Measurements from ENCODE around the gene RPL36. TPM values are rescaled to one million over a fixed set of nuclear protein-coding genes. Genes with fewer than 3 reads are reported as not detected.

The RPL36 gene
- polyA plus RNA-seq, 1 of the 3 experiments (the other 2 are of a cell fraction): 1,383 TPM

- no peak for TF ChIP-seq ZBTB33 (IDR thresholded peaks at IDR 0.05; ENCODE audit: borderline replicate concordance, low read depth)
These were observed 23.0 kb upstream of the RPL36 start (continued) for GRCh38 chr19:5666921-5667610.

GRCh38 chr19:5667751-5668271 lies 22.3 kb upstream of the RPL36 start:
- H3K27ac ChIP-seq (ENCODE audit: low read depth in 2 of 2, low read length in 1 of 2): no peak overlapping the region
- TF ChIP-seq ELF1 (IDR thresholded peaks at IDR 0.05) (no peak), FOXJ3 (CRISPR knock-in tag; IDR thresholded peaks at IDR 0.05) (no peak), MXI1 (IDR thresholded peaks at IDR 0.05; ENCODE audit: low read depth, low read length) (no peak)
- H3K9me3 ChIP-seq: no peaks in the 10 kb centered on the region
- no peaks in the 10 kb centered on the region for H3K79me2 ChIP-seq (ENCODE audit: insufficient read depth)
- no peaks in the 10 kb centered on the region for H3K4me1 ChIP-seq (ENCODE audit: control insufficient read depth in 1 of 2, insufficient read depth in 2 of 2, low read depth in 1 of 2, low read length in 1 of 2)
- H3K9ac ChIP-seq: no peak overlapping the region
- WGBS (ENCODE audit: low lambda C conversion rate): 93% methylated on average over 3 of the region's 22 CpGs
- no peaks in the 10 kb centered on the region for H4K20me1 ChIP-seq (ENCODE audit: insufficient read depth)
- H3F3A ChIP-seq (replicated peaks; ENCODE audit: insufficient read depth): peaks cover 4% of the 10 kb centered on the region
- no peaks in the 10 kb centered on the region for H3K27me3 ChIP-seq (ENCODE audit: insufficient read depth)
- no peak for DNase-seq
- no peaks in the 10 kb centered on the region for H3K9me2 ChIP-seq
- CTCF ChIA-PET: no interaction called here
- no peak overlapping the region for H3K4me2 ChIP-seq
- H3K4me3 ChIP-seq (ENCODE audit: low read depth in 2 of 2, low read length in 1 of 2): no peak overlapping the region
- no peak overlapping the region for H2AFZ ChIP-seq (ENCODE audit: low read depth)
- H3K36me3 ChIP-seq (replicated peaks in 1 of 2; ENCODE audit: control insufficient read depth in 1 of 2, insufficient read depth in 2 of 2, low read length in 1 of 2): peaks cover 41 to 69% of the 10 kb centered on the region in 2 experiments
- POLR2A ChIA-PET: no interaction called here

GRCh38 chr19:5669212-5669611 lies 20.9 kb upstream of the RPL36 start:
- Histone ChIP-seq H3K4me1 (ENCODE audit: control insufficient read depth in 1 of 2, insufficient read depth in 2 of 2, low read depth in 1 of 2, low read length in 1 of 2) (no peaks in the 10 kb centered on the region), H3K79me2 (ENCODE audit: insufficient read depth) (no peaks in the 10 kb centered on the region), H4K20me1 (ENCODE audit: insufficient read depth) (no peaks in the 10 kb centered on the region), H2AFZ (ENCODE audit: low read depth) (no peak overlapping the region), H3K4me2 (no peak overlapping the region), H3K4me3 (ENCODE audit: low read depth in 2 of 2, low read length in 1 of 2) (no peak overlapping the region), H3K27me3 (ENCODE audit: insufficient read depth) (no peaks in the 10 kb centered on the region), H3K9me3 (no peaks in the 10 kb centered on the region), H3K9me2 (no peaks in the 10 kb centered on the region), H3K9ac (no peak overlapping the region), H3K27ac (ENCODE audit: low read depth in 2 of 2, low read length in 1 of 2) (no peak overlapping the region), H3F3A (replicated peaks; ENCODE audit: insufficient read depth) (peaks cover 4% of the 10 kb centered on the region), H3K36me3 (replicated peaks in 1 of 2; ENCODE audit: control insufficient read depth in 1 of 2, insufficient read depth in 2 of 2, low read length in 1 of 2) (peaks cover 27 to 55% of the 10 kb centered on the region in 2 experiments)
- ChIA-PET CTCF (interaction anchor here (1.0 kb wide), 1 partner anchor 21 kb away, joined by 3 read pairs; the partner anchor contains the start of gene RPL36), POLR2A (no interaction called here)
- no peak for TF ChIP-seq GABPA (IDR thresholded peaks at IDR 0.05; ENCODE audit: low read depth)
- TF ChIP-seq SIN3A (IDR thresholded peaks at IDR 0.05; ENCODE audit: borderline replicate concordance, low read depth, low read length): no peak
- no peak for TF ChIP-seq RFX5 (IDR thresholded peaks at IDR 0.05; ENCODE audit: low read length)
- TF ChIP-seq TCF12 (IDR thresholded peaks at IDR 0.05): no peak
- TF ChIP-seq POLR2AphosphoS5 (IDR thresholded peaks at IDR 0.05; ENCODE audit: low read depth, low read length): no peak
- TF ChIP-seq USF2 (IDR thresholded peaks at IDR 0.05; ENCODE audit: borderline replicate concordance, low read depth, low read length): no peak
- no peak for TF ChIP-seq NFIC (IDR thresholded peaks at IDR 0.05; ENCODE audit: borderline replicate concordance)
- TF ChIP-seq CHD2 (IDR thresholded peaks at IDR 0.05; ENCODE audit: low read length, partially characterized antibody): no peak
- TF ChIP-seq USF1 (IDR thresholded peaks at IDR 0.05; ENCODE audit: borderline replicate concordance, low read depth): no peak
- no peak for TF ChIP-seq EZH2phosphoT487 (IDR thresholded peaks at IDR 0.05; ENCODE audit: borderline replicate concordance, low read depth)
- no peak for TF ChIP-seq ZBTB33 (IDR thresholded peaks at IDR 0.05; ENCODE audit: borderline replicate concordance, low read depth)
- no peak for TF ChIP-seq RCOR1 (IDR thresholded peaks at IDR 0.05; ENCODE audit: low read length)
- TF ChIP-seq FOXJ3 (CRISPR knock-in tag; IDR thresholded peaks at IDR 0.05): no peak
- WGBS (ENCODE audit: low lambda C conversion rate): 87% methylated on average over 8 of the region's 11 CpGs
- no peak for DNase-seq
